ENCODE results near the gene HNRNPDL.
"Not testable (repeated sequence)": the region's sequence is repeated elsewhere in the genome, so short reads cannot be mapped to it uniquely, and the experiment has no call there.

The HNRNPDL gene

GRCh38 chr4:82423245-82424054 lies 6.8 kb downstream of the HNRNPDL start:
- DNase-seq (ENCODE audit: extremely low read depth, low read depth), result no peak
- TF ChIP-seq CTCF (IDR thresholded peaks at IDR 0.05; ENCODE audit: low read depth, low read length), result no peak

DNA sequence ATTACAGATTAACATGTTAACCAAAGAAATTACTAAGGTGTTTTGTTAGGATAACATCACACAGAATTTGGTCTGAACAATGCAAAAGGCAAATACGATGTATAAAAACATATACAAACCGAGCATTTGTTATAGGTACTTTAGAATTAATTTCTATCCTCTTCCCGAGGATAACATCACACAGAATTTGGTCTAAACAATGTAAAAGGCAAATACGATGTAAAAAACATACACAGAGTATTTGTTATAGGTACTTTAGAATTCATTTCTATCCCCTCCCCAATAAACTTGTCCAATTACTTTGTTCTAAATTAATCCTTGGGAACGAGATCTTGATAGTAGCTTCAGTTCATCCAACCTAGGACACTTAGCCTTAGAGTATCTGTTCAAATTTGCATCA lies 7.6 kb downstream of the HNRNPDL start:
- no peak for TF ChIP-seq CTCF (IDR thresholded peaks at IDR 0.05; ENCODE audit: low read depth, low read length)
- DNase-seq (ENCODE audit: extremely low read depth, low read depth), result no peak

DNA sequence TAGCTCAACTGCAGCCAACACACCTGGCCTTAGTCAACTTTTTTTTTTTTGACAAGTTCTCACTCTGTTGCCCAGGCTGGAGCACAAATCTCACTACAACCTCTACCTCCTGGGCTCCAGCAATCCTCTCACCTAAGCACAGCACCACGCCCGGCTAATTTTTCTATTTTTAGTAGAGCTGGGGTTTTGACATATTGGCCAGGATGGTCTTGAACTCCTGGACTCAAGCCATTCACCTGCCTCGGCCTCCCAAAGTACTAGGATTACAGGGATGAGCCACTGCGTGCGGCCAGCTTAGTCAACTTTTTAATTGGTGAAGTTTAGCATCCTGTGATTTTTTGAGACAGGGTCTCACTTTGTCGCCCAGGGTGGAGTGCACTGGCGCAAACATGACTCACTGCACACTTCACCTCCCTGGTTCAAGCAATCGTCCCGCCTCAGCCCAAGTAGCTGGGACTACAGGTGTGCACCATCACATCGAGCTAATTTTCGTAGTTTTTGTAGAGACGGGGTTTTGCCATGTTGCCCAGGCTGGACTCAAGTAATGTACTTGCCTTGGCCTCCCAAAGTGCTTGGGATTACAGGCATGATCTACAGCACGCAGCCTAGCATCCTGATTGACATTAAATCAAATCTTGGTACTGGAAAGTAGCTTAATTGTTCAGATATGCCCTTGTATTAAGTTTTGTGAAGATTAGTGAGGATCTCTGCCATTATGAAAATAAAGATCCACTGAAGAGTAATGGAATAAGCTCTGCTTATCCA lies 8.3 kb downstream of the HNRNPDL start:
- no peak for TF ChIP-seq CTCF (IDR thresholded peaks at IDR 0.05; ENCODE audit: low read depth, low read length)
- DNase-seq (ENCODE audit: extremely low read depth, low read depth), result no peak

DNA sequence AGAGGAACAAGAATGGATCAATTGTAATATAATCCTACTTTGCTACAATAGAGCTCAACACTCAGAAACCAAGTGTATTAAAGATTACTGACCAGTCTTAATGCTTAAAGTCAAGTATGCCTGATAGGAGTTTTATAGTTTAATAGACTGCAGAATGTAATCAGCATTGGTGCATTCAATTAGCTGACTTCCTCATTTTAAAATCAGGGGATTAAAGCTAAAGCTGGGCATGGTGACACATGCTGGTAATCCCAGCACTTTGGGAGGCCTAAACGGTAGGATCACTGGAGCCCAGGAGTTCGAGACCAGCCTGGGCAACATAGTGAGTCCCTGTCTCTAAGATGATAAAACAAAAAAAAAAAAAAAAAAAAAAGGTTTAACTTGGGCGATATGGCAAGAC lies 10.8 kb downstream of the HNRNPDL start:
- TF ChIP-seq CTCF (IDR thresholded peaks at IDR 0.05; ENCODE audit: low read depth, low read length), result no peak
- DNase-seq (ENCODE audit: extremely low read depth, low read depth), result no peak

DNA sequence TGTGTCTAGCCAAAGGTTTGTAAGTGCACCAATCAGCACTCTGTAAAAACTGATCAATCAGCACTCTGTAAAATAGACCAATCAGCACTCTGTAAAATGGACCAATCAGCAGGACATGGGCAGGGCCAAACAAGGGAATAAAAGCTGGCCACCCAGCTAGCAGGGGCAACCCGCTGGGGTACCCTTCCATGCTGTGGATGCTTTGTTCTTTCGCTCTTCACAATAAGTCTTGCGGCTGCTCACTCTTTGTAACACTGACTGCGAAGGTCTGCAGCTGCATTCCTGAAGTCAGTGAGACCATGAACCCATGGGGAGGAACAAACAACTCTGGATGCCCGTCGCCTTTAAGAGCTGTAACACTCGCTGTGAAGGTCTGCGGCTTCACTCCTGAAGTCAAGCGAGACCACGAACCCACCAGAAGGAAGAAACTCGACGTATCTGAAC lies 14.3 kb downstream of the HNRNPDL start:
- no peak for TF ChIP-seq CTCF (IDR thresholded peaks at IDR 0.05; ENCODE audit: low read depth, low read length)
- DNase-seq (ENCODE audit: extremely low read depth, low read depth), result no peak

GRCh38 chr4:82415061-82415460 lies 15.2 kb downstream of the HNRNPDL start:
- DNase-seq (ENCODE audit: extremely low read depth, low read depth), result not testable (repeated sequence)

DNA sequence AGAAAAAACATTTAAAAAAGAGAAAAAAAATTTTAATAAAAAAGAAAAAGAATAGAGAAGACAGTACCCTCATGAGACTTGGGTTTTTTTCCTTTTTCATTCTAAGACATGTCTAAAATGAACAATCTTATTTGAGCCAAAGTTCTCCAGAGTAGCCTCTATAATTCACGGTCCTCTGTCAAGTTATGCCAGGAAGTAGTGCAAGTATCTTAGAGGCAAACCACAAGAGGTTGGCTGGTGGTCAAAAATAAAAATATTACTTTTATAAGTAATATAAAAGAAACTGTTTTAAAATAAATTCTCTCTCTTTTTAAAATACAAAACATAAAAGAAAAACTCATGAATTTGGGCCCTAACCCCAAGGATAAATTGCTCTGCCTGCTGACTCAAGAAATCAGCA lies 26.5 kb downstream of the HNRNPDL start:
- TF ChIP-seq CTCF (IDR thresholded peaks at IDR 0.05; ENCODE audit: low read depth, low read length), result no peak
- DNase-seq (ENCODE audit: extremely low read depth, low read depth), result no peak
